Body of pancreas (tissue), 4 donors: Measurements from ENCODE around the gene WSB2.

Experiments used
- POLR2A ChIP-seq, 3 donors: fragments of 450-650 bp; IDR thresholded peaks; one replicate each; pipeline ENCODE4 v1.6.1; 2016; ENCODE audit warnings: antibody characterized with exemption in 3 of 3, mild to moderate bottlenecking in 2 of 3
- TF ChIP-seq, protein P1 (sequence below), 7 experiments: fragments of 450-650 bp in 4 of 7; fragments of 200-600 bp in 3 of 7; sonication (generic) in 3 of 7; IDR thresholded peaks; one replicate each; pipeline ENCODE4 v1.5.1; 2016 to 2019; ENCODE audit warnings: antibody characterized with exemption in 7 of 7

DNA sequence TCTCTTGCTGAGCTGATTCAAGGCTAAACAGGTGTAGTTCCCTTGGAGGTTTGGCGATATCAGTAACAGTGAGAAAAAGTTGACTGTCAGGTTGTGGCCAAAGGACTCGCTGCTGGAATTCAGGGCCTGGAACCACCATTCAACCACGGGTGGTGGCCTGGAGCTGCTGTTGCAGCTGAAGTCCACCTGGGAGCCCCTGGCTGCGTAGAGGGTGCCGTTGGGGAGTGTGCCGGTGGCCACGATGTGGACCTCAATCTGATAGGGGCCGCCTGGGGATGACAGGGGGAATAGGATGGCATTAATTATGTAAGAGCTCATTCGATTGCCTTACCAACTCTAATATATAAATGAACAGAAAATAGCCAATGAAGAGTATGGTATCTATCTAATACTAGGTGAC lies 21.2 kb upstream of the WSB2 start:
- TF ChIP-seq, protein P1, sequence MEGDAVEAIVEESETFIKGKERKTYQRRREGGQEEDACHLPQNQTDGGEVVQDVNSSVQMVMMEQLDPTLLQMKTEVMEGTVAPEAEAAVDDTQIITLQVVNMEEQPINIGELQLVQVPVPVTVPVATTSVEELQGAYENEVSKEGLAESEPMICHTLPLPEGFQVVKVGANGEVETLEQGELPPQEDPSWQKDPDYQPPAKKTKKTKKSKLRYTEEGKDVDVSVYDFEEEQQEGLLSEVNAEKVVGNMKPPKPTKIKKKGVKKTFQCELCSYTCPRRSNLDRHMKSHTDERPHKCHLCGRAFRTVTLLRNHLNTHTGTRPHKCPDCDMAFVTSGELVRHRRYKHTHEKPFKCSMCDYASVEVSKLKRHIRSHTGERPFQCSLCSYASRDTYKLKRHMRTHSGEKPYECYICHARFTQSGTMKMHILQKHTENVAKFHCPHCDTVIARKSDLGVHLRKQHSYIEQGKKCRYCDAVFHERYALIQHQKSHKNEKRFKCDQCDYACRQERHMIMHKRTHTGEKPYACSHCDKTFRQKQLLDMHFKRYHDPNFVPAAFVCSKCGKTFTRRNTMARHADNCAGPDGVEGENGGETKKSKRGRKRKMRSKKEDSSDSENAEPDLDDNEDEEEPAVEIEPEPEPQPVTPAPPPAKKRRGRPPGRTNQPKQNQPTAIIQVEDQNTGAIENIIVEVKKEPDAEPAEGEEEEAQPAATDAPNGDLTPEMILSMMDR (IDR thresholded peaks at IDR 0.05) = no peak
- TF ChIP-seq POLR2A (IDR thresholded peaks at IDR 0.05) = no peak
